WI38 (cell line): ENCODE measurements around the gene KCNJ5.

Experiments
- H3K4me3 ChIP-seq: 2 replicates; pipeline ENCODE4 v1.5.1; 2011; ENCODE audit warnings: low read depth, mild to moderate bottlenecking, control low read depth, low read length
- CTCF ChIP-seq: IDR thresholded peaks from 2 replicates; pipeline ENCODE4 v1.5.1; 2012; ENCODE audit warnings: low read depth, mild to moderate bottlenecking, control low read depth, low read length

The KCNJ5 gene

DNA sequence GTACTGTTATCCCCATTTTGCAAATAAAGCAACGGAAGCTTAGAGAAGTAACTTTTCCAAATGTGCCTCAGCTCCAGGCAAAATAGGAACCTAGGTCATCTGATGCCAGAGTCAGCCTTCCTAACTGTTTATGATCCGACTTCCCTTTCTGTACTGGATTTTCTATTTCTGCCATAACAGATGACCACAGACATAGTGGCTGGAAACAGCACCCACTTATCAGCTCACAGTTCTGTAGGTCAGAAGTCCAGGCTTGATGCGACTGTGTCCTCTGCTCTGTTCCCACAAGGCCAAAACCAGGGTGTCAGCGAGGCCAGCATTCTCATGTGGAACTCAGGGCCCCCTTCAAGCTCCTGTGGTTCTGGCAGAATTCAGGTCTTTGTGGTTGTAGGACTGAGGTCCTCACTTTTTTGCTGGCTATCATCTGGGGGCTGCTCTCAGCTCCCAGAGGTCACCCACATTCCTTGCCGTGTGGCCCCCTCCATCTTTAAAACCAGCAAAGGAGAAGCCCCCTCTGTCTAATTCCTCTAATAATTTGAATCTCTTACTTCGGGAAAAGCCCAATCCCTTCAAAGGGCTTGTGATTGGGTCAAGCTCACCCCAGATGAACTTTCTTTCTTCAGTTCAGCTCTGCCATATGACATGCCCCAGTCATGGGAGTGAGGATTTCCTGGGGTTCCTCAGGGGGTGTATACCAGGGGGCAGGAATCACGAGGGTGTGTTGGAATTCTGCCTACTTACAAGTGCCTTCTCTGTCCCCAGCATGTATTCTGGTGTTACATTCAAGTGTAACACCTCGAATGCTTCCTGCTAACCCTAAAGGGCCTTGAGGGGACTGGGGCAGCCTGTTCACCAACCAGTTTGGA, 15.3 kb downstream of the KCNJ5 start:
- no peak overlapping the region for H3K4me3 ChIP-seq
- no peak for TF ChIP-seq CTCF

GRCh38 chr11:128907585-128907984, 16.4 kb downstream of the KCNJ5 start:
- no peak overlapping the region for H3K4me3 ChIP-seq
- TF ChIP-seq CTCF: no peak

- peak overlapping the region; percentile 7 for H3K4me3 ChIP-seq
- no peak for TF ChIP-seq CTCF
Measured at GRCh38 chr11:128908391-128909246, 17.5 kb downstream of the KCNJ5 start.

DNA sequence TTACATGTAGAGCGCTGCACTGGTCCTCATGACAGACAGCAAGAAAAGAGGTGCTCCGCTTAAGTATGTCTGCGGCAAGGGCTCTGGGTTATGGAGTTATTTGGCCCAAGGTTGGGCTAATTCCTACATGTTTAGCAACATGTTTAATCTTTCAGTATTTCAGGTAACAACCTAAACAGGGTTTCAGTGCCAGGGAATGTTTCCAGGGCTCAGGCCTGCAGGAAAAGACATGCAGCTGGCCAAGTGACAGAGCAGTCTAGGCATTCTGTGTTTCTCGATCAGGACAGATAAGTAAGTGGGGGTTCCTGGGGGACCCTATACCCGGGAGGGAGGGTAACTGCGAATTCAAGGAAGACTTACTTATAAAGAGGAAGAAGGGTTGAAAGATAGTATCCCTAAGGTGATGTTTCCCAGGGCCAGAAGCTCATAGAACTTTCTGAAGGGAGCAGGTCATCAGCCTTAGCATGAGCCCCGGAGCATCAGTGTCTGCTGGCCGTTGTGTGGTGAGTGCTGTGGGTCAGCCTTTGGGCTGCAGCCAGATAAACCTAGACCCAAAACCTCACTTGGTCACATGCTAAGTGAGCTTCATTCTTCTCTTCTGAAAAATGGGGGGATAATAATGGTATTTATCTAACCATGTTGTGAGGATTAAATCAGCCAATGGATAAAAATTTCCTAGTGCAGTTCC, 18.4 kb downstream of the KCNJ5 start:
- H3K4me3 ChIP-seq: no peak overlapping the region
- no peak for TF ChIP-seq CTCF

GRCh38 chr11:128910576-128910975, 19.4 kb downstream of the KCNJ5 start:
- no peak for TF ChIP-seq CTCF

GRCh38 chr11:128911239-128911638, 20.1 kb downstream of the KCNJ5 start:
- no peak overlapping the region for H3K4me3 ChIP-seq
- TF ChIP-seq CTCF: no peak

More at GRCh38 chr11:128910576-128910975, 19.4 kb downstream of the KCNJ5 start:
- no peak overlapping the region for H3K4me3 ChIP-seq
